Renal cortical epithelial cell (primary cell): ENCODE measurements around the gene AGAP3. TPM values are rescaled to one million over a fixed set of nuclear protein-coding genes. Genes with fewer than 3 reads are reported as not detected.
"Not testable (repeated sequence)": the region's sequence is repeated elsewhere in the genome, so short reads cannot be mapped to it uniquely, and the experiment has no call there.

Source experiments
- DNase-seq: peaks from one replicate; pipeline ENCODE4 v3.0.0-alpha.2; 2011; ENCODE audit warnings: low read depth
- total RNA-seq: library from RNA; depleted of rRNA; stranded (reverse); fragments of >200 nt; gene quantifications from 2 replicates; pipeline ENCODE4 v1.2.3, GENCODE V29; 2014

Gene AGAP3
- 36.3 and 41.2 TPM in 2 replicates for total RNA-seq

DNA sequence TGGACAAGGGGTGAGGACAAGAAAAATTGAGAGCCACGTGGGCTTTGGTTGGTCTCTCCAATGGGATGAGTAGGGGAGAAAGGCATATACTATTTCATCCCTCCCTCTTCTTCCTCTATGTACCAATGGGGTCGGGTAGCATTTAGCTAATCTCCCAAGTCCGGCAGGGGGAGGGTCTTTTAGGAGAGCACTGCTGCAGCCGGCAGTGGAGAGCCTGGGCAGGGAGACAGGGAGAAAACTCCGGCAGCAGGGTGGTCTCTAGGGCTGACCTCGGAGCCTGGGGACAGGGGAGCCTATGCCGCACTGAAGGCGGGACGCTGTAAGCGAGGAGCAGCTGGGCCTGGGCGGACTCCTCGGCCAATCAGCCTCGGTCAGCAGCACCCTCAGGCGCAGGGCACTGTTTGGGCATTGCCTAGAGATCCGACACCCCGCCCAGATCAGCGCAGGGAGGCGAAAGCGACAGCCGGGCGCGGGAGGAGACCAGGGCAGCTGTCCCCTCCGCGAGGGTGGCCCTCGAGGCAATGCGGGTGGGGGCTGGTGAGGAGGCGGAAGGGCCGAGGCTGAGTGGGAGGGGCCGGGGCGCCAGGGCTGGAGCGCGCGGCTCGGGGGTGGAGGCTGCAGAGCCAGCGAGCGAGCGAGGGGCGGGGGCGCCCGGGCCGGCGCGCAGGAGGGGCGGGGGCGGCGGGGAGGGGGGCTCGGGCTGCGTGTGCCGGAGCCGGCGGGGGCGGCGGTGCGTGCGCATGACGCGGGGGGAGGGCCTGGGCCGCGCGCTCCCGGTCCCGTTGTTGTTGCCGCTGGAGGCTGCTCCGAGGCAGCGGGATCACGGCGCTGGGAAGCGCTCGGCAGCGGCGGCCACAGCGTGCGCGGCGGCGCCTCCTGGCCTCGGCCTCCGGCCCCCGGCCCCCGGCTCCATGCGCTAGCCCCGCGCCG is at the start of gene AGAP3:
AGAP3 (plus strand) TSS at position 785 of the 930 bp plus-strand sequence. CDS start 267 bp downstream, outside the sequence.
- DNase-seq: no peak

DNA sequence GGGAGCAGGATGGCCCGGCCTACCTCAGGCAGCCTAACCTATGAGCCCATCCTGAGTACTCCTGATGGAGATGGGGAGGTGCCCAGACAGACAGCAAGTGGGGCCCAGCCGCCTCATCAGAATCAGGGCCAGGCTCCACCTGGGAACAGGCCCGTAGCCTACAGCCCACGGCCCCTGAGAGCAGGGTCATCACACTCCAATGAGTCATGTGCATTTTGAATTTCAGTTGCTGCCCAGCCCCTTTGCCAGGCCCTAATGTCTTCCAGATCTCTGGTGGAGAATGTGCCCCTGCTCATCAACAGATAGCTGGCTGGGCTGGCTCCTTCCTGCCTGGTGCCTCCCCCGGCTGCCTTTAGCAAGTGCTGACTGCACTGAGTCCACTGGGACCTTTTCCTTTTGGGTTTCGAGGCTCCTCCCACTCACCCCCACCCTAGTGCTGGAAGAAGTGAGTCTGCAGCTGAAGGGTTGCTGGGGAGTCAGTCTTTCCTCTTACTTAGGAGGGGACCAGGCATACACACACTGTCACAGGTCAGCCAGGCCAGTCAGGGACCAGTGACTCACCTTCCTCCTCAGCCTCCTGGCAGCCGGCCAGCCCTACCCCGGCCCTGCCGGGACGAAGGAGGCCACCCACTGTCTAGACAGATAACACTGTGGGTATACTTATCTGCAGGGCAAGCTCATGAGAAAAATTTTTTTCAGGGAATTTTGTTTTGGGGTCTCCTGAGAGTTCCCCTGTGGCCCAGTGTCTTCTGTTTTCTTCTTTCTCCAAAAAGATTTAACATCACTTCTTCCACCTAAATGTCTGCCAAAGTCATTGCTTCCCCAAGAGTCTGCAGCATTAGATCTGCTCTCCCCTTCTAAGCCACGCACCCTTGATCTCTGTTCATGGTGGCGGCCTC is 47.1 kb upstream of the AGAP3 start:
- peak; percentile 88 for DNase-seq

DNA sequence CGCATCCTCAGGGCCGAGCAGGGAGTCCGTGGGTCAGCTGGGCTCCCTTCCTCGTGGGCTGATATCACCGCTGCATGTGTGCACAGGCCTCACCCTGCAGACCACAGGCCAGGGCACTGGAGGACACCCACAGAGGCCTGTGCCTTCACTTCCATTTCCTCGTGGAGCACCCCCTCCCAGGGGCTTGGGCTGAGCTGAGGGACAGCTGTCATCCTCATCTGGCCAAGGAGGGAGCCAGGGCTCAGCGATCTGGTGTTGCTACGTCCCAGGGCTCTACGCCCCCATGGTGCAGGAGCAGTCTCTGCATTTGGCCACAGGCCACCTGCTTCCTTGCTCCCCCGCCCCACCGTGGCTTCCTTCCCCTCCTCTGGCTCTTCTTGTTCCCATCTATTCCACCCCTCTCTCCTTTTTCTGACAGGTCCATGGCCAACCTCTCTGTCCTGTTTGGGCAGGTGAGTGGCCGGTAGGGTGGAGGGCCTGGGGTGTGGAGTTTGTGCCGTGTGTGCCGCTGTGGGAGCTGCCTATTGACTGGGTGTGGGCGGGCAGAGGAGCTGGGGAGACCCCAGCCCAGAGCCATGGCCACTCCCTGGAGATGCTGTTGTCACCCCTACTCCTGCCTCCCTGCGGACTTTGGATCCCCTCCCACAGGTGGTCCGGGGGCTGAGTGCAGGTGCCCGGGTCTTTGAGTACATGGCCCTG is 46.3 kb upstream of the AGAP3 start:
- DNase-seq: no peak

DNA sequence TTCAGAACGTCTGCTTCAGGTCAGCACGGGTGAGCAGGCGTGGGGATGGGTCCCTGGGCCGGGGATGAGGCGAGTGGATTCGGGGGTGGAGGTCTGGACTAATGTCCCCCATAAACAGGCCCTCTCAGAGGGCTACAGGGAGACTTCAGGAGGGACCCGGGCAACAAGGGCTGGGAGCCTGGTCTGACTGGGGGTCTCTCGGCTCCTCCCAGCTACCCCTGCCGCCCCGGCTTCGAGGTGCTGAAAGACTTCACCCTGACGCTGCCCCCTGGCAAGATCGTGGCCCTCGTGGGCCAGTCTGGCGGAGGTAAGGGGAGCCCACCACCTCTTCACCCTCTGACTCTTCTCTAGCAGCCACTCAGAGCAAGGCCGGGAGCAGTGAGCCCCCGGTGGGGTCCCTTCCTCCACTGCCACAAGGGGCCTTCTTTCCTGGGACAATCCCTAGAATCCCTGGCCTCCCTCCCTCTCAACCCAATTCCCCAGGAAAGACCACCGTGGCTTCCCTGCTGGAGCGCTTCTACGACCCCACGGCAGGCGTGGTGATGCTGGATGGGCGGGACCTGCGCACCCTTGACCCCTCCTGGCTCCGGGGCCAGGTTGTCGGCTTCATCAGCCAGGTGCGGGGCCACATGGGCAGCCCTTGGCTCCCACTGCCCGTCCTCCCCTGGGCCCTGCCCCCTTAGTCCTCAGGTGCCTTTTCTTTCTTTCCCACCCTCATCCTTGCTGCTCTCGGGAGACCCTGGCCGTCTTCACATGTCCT is 45.5 kb upstream of the AGAP3 start:
- no peak for DNase-seq

DNA sequence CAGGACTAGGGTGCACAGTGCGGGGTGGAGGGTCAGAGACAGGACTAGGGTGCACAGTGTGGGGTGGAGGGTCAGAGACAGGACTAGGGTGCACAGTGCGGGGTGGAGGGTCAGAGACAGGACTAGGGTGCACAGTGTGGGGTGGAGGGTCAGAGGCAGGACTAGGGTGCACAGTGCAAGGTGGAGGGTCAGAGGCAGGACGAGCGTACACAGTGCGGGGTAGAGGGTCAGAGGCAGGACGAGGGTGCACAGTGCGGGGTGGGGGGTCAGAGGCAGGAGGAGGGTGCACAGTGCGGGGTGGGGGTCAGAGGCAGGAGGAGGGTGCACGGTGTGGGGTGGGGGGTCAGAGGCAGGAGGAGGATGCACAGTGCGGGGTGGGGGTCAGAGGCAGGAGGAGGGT is 42.8 kb upstream of the AGAP3 start:
- not testable (repeated sequence) for DNase-seq

DNA sequence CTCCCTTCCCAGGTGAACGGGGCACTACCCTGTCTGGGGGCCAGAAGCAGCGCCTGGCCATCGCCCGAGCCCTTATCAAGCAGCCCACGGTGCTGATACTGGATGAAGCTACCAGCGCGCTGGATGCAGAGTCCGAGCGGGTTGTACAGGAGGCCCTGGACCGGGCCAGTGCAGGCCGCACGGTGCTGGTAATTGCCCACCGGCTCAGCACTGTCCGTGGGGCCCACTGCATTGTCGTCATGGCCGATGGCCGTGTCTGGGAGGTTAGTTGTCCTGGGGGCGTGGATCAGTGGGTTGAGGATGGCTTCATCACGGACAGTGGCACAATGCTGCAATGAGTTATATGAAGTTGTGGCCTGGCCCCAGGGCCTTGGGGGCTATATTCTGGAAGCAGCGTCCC is 42.3 kb upstream of the AGAP3 start:
- no peak for DNase-seq

DNA sequence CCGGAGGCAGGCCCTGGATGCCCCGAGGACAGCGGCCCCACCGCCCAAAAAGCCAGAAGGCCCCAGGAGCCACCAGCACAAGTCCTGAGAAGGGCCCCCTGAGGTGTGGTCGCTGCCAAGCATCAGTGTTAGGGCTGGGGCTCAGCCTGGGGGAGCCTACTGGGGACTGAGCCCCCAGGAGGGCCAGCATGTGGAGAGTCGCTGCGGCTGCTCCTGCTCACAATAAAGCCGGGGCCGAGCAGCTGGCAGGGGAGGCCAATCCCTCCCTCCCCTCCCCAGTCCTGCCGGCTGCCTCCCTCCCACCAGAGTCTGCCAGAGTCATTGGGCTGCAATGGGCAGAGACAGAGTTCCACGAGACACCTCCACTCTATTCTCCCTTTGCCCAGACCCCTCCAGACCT is 41.0 kb upstream of the AGAP3 start:
- DNase-seq: no peak

DNA sequence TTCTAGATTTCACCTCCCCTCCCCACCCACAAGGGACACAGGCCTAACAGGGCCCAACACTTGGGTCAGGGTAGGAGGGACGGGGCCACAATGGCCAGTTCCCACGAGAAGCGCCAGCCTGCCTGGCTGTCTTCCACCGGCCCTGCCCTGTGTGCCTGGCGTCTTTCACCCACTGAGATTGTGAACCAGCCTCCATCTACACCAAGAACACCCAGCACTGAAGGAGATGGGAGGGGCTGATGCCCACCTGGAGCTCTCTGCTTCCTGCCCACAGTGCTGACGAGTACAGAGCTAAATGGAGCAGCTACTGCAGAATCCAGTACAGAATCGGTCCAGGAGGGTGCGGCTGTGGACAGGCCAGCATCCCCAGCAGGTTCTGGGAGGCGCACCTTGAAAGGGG is 40.3 kb upstream of the AGAP3 start:
- DNase-seq: no peak

DNA sequence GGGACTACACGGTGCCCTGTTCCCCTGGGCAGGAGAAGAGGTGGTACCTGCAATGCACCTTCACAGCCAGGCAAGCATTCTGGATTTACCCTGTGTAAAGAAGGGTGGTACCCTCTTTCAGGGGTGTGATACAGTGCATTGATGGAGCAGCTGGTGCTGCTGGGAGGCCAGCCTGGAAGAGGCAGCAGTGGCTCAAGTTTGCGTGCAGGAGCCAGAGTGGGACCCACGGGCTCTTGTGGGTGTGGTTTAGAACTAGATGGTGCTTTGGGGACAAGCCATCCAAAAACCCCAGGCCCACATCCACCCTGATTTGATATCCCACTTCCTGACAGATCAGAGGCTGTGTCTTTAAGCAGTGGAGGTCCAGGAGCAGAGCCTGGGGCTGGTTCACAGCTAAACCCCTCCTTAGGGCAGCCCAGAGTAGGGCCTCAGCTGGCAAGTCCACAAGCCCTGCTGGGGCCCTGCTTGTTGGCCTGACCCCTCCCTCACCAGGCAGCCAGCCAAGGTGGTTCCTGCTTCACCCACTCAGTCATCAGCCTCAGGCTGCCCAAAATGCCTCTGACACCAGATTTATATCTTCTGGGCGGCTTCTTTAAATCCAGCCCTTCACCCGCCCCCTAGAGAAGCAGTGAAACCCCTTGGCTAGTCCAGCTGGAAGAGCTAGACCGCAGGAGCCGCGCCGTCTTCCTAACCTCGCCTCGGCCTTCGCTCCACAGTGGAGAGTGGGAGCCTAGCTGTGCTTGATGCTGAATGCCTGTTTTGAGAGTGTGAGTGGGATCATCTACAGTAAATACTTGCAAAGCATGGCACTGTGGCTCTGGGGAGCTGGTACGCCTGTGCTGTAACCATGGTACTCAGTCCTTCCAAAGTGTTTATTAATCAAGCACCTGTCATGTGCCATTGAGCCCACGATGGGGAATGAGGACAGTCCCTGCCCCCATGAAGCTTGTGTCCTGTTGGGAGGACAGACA is 39.4 kb upstream of the AGAP3 start:
- peak; percentile 21 for DNase-seq

DNA sequence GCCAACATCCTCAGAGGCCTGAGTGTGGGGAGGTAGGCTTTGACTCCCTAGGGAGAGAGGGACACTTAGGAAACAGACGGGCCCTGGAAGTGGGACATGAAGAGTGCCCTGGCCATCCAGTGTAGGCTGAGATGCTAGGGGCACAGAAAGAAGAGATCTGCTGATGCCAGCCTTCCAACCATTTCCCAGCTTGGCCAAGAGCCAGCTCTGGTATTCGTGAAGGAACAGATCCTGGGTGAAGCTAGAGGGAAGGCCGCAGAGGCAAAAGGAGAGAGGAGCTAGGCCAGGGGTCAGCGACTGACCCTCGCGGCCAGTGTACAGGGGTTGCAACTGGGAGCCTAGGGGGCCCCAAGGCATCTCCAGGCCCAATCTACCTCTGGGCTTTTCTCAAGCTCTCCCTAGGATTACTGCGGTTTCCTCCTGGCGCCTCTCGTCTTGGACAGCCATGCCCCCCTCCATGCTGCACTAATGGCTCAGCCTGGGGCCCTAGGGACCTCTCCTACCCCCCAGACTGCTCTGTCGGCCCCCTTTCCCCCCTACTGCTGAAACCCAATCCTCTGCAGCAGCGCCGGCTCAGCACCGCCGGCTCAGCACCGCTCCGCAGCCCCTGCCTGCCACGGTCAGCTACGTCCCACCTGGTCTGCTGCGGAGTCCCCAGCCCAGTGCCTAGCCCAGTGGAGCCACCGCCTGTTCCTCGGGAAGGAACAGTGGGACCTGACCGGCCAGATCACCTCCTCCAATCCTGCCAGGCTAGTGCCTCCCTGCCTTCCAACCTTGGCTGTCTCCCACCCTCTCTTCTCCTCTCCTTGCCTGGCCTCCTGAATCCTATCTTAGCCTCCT is 38.1 kb upstream of the AGAP3 start, which contains the start of gene ASIC3:
ASIC3 (plus strand) TSS at position 556 of the 840 bp plus-strand sequence. CDS start 355 bp downstream, outside the sequence.
- DNase-seq: no peak

DNA sequence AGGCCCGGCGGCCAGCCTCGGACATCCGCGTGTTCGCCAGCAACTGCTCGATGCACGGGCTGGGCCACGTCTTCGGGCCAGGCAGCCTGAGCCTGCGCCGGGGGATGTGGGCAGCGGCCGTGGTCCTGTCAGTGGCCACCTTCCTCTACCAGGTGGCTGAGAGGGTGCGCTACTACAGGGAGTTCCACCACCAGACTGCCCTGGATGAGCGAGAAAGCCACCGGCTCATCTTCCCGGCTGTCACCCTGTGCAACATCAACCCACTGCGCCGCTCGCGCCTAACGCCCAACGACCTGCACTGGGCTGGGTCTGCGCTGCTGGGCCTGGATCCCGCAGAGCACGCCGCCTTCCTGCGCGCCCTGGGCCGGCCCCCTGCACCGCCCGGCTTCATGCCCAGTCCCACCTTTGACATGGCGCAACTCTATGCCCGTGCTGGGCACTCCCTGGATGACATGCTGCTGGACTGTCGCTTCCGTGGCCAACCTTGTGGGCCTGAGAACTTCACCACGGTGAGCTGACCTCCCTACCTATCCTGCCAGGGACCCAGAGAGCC is 37.3 kb upstream of the AGAP3 start:
- DNase-seq: no peak

DNA sequence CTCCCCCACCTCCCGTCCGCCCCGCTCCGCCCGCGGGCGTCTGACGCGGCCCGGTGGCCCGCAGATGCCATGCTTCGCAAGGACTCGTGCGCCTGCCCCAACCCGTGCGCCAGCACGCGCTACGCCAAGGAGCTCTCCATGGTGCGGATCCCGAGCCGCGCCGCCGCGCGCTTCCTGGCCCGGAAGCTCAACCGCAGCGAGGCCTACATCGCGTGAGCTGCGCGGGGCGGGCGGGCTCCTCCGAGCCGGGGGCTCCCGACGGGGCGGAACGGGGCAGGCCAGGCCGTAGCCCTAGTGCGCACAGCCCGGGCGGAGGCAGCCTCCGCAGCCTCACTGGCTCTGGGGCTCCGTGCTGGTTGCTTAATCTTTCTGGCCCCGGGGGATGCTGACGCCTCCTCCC is 35.2 kb upstream of the AGAP3 start:
- DNase-seq: peak; percentile 25

DNA sequence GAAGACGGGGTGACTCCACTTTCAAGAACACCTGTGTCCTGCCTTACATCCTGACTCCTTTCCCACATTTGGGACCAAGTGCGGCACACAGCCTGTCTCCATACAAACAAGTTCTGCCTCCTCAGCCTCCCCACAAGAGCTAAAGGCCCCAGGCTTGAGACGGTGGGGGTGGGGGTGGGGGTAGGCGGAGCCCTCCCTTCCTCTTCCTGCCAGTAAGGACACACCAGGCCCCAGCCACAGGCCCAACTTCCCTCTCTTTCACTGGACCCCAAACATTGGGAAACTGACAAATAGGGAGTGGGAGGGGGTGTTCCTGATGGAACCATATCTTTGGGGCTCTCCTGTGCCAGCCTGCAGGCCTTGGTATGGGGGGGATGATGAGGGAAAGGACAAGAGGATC is 33.2 kb upstream of the AGAP3 start:
- DNase-seq: no peak

DNA sequence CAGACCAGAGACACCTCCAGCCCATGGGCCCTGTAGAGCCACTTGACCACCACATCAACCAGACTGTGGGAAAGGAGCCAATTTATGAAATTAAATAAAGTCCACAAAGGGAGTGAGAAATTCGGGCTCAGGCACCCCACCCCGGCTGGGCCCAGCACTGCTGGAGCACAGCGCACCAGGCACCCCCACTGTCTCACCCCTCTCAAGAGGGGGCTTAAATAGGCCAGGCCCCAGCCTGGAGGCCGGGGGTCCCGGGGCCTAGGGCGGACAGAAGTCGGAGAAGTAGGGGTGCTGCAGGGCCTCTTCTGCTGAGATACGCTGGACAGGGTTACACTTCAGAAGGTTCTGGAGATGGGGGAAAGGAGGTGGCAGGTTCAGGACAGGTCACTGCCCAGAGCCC is 32.5 kb upstream of the AGAP3 start:
- DNase-seq: no peak

DNA sequence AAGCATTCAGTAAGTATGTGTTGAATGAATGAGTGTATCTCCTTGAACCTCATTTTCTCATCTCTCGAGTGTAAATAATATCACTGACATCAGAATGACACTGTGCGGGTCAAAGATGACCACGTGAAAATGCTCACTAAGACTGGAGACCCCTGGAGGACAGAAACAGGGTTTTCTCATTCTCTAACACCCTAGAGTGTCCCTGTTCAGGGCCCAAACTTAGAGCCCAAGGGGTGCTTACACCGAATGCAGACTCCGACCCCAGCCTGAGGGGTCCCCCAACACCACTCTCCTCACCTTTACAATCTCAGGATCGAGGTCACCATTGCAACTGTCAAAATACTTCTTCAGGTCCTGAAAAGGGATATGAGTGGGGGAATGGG is 30.0 kb upstream of the AGAP3 start:
- DNase-seq: no peak

DNA sequence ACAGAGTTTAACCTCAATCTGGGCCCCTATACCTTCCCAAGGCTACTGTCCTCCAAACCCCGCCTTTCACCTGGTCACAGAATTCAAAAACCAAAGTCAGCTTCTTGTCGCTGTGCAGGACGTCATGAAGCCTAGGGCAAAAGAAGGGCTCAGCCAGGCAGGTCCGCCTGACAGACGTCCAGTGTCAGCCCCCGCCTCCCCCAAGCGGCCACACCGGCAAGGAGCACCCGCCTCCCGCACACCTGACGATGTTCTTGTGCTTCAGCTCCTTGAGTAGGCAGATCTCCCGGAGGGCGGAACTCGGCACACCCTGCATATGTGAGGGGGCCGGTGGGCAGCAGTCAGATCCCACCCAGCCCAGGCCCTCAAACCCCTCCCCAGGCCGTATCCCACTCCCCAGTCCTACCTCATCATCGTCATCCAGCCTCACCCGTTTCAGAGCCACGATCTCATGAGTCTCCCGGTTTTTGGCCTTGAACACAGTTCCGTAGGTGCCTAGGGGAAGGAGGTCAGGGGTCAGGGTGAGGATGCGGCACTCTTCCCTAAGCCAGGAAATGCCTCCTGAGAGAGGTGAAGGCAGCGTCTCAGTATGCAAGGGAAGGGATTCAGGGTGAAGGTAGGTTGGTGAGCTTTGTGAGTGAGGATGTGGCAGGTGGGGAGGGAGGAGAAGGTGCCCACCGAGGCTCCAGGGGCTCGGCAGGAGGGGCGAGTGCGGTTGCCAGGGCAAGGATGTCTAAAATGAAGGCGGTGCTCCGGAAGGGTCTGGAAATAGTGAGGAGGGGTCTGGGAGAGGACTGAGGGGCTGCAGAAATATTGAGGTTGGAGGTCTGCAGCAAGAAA is 29.4 kb upstream of the AGAP3 start:
- DNase-seq: no peak

DNA sequence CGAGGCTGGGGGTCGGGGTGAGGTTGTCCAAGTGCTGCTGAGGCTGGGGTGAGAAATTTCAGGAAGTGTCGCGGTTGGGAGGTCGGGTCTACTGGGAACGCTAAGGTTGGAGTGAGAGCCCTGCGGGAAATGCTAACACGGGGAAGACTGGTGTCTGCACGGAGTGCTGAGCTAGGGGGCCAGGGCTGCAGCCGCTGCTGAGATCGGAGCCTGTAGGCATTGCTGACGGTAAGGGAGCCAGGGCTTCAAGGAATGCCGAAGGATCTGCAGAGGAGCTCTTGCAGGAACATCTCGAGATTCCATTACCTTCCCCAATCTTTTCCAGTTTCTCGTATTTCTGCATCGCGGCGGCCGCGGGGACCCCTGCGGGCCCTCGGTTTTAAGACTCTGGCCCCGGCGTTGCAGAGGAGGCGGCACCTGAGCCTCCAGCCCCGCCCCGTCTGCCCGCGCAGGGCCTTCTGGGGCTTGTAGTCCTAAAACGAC is 28.7 kb upstream of the AGAP3 start, which contains the start of gene CDK5:
CDK5 (minus strand) TSS at position 392 of the 483 bp plus-strand sequence; CDS start at position 343, 49 bp downstream.
- no peak for DNase-seq
